GM12878 (cell line): ENCODE results near the gene ATP6V0C.
"Not testable (repeated sequence)": the region's sequence is repeated elsewhere in the genome, so short reads cannot be mapped to it uniquely, and the experiment has no call there.

Source experiments
- ATF2 ChIP-seq: IDR thresholded peaks from 2 replicates; pipeline ENCODE4 v1.6.1; 2012; ENCODE audit warnings: low read length, inconsistent platforms
- BCL11A ChIP-seq: IDR thresholded peaks from 2 replicates; pipeline ENCODE4 v1.6.1; 2011; ENCODE audit warnings: low read depth, low read length
- CTCF ChIP-seq, 3 experiments: IDR thresholded peaks in 2 of 3; conservative IDR thresholded peaks in 1 of 3; 2 replicates each; pipeline ENCODE4 v1.5.1; 2011; ENCODE audit warnings: low read depth in 3 of 3, low read length in 3 of 3, mild to moderate bottlenecking in 3 of 3, control low read depth in 2 of 3, moderate library complexity in 2 of 3, inconsistent platforms in 1 of 3, mixed read lengths in 1 of 3; ENCODE audit not compliant: control insufficient read depth in 2 of 3, insufficient read depth in 1 of 3; ENCODE audit errors: extremely low read depth in 1 of 3
- EZH2 ChIP-seq: IDR thresholded peaks from 2 replicates; pipeline ENCODE4 v1.6.1; 2012; ENCODE audit warnings: low read depth, mild to moderate bottlenecking, control low read depth, inconsistent platforms, low read length, borderline replicate concordance; ENCODE audit not compliant: control insufficient read depth
- FOXK2 ChIP-seq: fragments of 450-650 bp; IDR thresholded peaks from 2 replicates; pipeline ENCODE4 v1.6.1; 2017; ENCODE audit warnings: mild to moderate bottlenecking, moderate library complexity
- IKZF2 ChIP-seq, 2 experiments: fragments of 450-650 bp; IDR thresholded peaks; 2 replicates each; pipeline ENCODE4 v1.6.1; 2017; ENCODE audit warnings: mild to moderate bottlenecking in 2 of 2, moderate library complexity in 2 of 2
- NKRF ChIP-seq: fragments of 450-650 bp; conservative IDR thresholded peaks from 2 replicates; pipeline ENCODE4 v1.6.1; 2017; ENCODE audit warnings: mild to moderate bottlenecking, moderate library complexity
- SMARCA5 ChIP-seq: fragments of 450-650 bp; IDR thresholded peaks from 2 replicates; pipeline ENCODE4 v1.6.1; 2017; ENCODE audit warnings: mild to moderate bottlenecking
- SP1 ChIP-seq: IDR thresholded peaks from one replicate; pipeline ENCODE4 v1.6.1; 2011; ENCODE audit warnings: low read depth, low read length
- SUPT20H ChIP-seq: IDR thresholded peaks from 2 replicates; pipeline ENCODE4 v1.6.1; 2011; ENCODE audit warnings: low read depth, mild to moderate bottlenecking, low read length, moderate library complexity, borderline replicate concordance; ENCODE audit not compliant: control insufficient read depth
- TF ChIP-seq, protein P1 (sequence below): fragments of 150-350 bp; IDR thresholded peaks from 2 replicates; pipeline ENCODE4 v1.6.1; 2016; ENCODE audit warnings: low read depth, low read length

DNA sequence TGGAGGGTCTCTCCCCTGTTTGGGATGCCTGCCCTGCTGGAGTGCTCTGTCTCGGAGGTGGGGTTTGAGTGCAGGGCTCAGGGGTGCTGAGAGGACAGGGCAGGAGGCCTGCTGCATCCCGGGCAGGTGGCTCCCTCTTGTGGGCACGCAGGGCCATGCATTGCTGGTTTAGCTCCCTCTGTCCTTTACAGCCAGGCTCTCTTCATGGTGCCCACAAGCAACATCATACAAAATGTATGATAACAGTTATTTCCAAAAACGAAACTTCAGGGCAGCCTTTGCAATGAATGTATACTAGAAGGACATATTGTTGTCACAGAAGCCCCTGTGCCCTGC lies 47.0 kb downstream of the ATP6V0C start:
- TF ChIP-seq, protein P1, sequence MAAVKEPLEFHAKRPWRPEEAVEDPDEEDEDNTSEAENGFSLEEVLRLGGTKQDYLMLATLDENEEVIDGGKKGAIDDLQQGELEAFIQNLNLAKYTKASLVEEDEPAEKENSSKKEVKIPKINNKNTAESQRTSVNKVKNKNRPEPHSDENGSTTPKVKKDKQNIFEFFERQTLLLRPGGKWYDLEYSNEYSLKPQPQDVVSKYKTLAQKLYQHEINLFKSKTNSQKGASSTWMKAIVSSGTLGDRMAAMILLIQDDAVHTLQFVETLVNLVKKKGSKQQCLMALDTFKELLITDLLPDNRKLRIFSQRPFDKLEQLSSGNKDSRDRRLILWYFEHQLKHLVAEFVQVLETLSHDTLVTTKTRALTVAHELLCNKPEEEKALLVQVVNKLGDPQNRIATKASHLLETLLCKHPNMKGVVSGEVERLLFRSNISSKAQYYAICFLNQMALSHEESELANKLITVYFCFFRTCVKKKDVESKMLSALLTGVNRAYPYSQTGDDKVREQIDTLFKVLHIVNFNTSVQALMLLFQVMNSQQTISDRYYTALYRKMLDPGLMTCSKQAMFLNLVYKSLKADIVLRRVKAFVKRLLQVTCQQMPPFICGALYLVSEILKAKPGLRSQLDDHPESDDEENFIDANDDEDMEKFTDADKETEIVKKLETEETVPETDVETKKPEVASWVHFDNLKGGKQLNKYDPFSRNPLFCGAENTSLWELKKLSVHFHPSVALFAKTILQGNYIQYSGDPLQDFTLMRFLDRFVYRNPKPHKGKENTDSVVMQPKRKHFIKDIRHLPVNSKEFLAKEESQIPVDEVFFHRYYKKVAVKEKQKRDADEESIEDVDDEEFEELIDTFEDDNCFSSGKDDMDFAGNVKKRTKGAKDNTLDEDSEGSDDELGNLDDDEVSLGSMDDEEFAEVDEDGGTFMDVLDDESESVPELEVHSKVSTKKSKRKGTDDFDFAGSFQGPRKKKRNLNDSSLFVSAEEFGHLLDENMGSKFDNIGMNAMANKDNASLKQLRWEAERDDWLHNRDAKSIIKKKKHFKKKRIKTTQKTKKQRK = not testable (repeated sequence)
- TF ChIP-seq CTCF (IDR thresholded peaks at IDR 0.05 in 2 of 3, conservative IDR thresholded peaks at IDR 0.05 in 1 of 3; ENCODE audit: control insufficient read depth in 2 of 3, extremely low read depth in 1 of 3, insufficient read depth in 1 of 3, low read depth in 3 of 3, low read length in 3 of 3) = peak; percentile 5 to 36 (median 10); a peak in 1 of 6 replicates
- not testable (repeated sequence) for TF ChIP-seq IKZF2 (IDR thresholded peaks at IDR 0.05); SP1; FOXK2; SUPT20H; NKRF; ATF2; BCL11A; EZH2; SMARCA5
